ENCODE data around the gene PML.
"Not testable (repeated sequence)": the region's sequence is repeated elsewhere in the genome, so short reads cannot be mapped to it uniquely, and the experiment has no call there.

DNA sequence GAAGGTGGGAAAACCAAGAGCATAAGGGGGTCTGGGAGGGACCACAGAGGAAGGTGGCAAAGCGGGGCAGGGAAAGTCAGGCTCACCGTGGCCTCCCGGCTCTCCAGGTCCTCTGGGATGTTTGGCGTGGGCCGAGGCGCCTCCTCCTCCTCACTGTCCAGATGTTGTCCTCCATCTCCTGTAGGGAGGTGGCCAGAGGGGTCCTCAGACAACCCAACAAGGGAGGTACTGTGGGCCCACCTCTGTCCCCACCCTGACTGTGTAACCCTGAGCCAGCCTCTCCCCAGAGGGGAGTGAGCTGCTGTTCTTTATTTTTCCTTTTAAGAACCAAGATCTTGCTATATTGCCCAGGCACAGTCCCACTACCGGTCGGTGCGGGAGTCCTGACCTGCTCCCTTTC lies 77.6 kb downstream of the PML start:
- TF ChIP-seq BHLHE40, CEBPB, POLR2A, MAFK (IDR thresholded peaks at IDR 0.05; ENCODE audit: low read depth, low read length): not testable (repeated sequence)
- TF ChIP-seq, protein P1, sequence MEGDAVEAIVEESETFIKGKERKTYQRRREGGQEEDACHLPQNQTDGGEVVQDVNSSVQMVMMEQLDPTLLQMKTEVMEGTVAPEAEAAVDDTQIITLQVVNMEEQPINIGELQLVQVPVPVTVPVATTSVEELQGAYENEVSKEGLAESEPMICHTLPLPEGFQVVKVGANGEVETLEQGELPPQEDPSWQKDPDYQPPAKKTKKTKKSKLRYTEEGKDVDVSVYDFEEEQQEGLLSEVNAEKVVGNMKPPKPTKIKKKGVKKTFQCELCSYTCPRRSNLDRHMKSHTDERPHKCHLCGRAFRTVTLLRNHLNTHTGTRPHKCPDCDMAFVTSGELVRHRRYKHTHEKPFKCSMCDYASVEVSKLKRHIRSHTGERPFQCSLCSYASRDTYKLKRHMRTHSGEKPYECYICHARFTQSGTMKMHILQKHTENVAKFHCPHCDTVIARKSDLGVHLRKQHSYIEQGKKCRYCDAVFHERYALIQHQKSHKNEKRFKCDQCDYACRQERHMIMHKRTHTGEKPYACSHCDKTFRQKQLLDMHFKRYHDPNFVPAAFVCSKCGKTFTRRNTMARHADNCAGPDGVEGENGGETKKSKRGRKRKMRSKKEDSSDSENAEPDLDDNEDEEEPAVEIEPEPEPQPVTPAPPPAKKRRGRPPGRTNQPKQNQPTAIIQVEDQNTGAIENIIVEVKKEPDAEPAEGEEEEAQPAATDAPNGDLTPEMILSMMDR (conservative IDR thresholded peaks at IDR 0.05; ENCODE audit: low read depth, low read length), result not testable (repeated sequence)
- TF ChIP-seq, protein P2, sequence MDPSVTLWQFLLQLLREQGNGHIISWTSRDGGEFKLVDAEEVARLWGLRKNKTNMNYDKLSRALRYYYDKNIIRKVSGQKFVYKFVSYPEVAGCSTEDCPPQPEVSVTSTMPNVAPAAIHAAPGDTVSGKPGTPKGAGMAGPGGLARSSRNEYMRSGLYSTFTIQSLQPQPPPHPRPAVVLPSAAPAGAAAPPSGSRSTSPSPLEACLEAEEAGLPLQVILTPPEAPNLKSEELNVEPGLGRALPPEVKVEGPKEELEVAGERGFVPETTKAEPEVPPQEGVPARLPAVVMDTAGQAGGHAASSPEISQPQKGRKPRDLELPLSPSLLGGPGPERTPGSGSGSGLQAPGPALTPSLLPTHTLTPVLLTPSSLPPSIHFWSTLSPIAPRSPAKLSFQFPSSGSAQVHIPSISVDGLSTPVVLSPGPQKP (IDR thresholded peaks at IDR 0.05; ENCODE audit: borderline replicate concordance, low read depth, low read length), result not testable (repeated sequence)

Measured in IMR-90 (cell line).